Uterus (tissue), 2 donors: ENCODE measurements around the gene GMDS.

ENCODE experiments used
- CTCF ChIP-seq, 4 experiments: fragments of 200-600 bp in 2 of 4; fragments of 450-650 bp in 2 of 4; sonication (generic) in 2 of 4; IDR thresholded peaks; one replicate each; pipeline ENCODE4 v1.5.1; 2016 to 2019; ENCODE audit warnings: antibody characterized with exemption in 4 of 4, mild to moderate bottlenecking in 2 of 4, moderate library complexity in 1 of 4
- POLR2A ChIP-seq, 2 donors: fragments of 450-650 bp; IDR thresholded peaks; one replicate each; pipeline ENCODE4 v1.6.1; 2016; ENCODE audit warnings: antibody characterized with exemption in 2 of 2, mild to moderate bottlenecking in 1 of 2, moderate library complexity in 1 of 2

- TF ChIP-seq CTCF (IDR thresholded peaks at IDR 0.05) (no peak), POLR2A (IDR thresholded peaks at IDR 0.05) (no peak)
These were observed 573.0 kb downstream of the GMDS start for GRCh38 chr6:1672379-1672778.
